ENCODE results near the gene AQP5. TPM values are rescaled to one million over a fixed set of nuclear protein-coding genes. Genes with fewer than 3 reads are reported as not detected.

AQP5 gene
- total RNA-seq, 2 donors from 2014 or later: not detected

- Mint-ChIP-seq H3K9me3 (no peaks in the 10 kb centered on the region), H3K27ac (no peak overlapping the region), H3K36me3 (no peaks in the 10 kb centered on the region), H3K4me1 (ENCODE audit: low read depth in 2 of 2) (no peaks in the 10 kb centered on the region), H3K4me3 (no peak overlapping the region), H3K27me3 (peaks cover 0 to 15% of the 10 kb centered on the region in 2 donors)
- ATAC-seq: no peak
- no peak for DNase-seq (ENCODE audit: low spot score)
Observed at GRCh38 chr12:49923880-49924556, 37.7 kb upstream of the AQP5 start.

DNA sequence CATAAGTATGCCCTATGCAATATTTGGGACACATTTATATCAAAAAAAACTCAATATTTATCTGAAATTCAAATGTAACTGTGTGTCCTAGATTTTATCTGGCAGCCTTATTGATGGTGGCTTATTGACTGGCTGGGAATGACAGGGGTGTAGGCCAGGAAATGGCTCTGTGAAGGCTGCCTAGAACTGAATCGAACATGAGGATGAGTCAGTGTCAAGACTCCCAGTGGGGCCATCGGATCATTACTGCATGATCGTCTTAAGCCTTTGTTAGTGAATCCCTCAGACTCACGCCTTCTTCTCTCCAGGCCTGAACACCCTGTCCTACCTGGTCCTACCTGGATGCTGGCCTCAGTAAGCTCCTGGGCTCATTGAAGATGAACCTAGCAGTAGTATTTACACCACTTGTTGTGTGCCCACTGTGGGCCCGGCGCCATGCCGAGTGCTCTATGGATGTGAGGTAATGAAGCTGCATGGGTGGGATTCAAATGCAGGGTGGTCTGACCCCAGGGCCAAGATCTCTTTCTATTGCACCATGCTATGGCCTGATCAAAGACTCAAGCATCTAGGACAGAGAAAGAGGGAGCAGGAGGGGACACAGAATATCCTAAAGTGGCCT lies 36.9 kb upstream of the AQP5 start:
- ATAC-seq: no peak
- Mint-ChIP-seq H3K27ac (no peak overlapping the region), H3K9me3 (no peaks in the 10 kb centered on the region), H3K36me3 (no peaks in the 10 kb centered on the region), H3K27me3 (peaks cover 3 to 22% of the 10 kb centered on the region in 2 donors), H3K4me1 (ENCODE audit: low read depth in 2 of 2) (no peaks in the 10 kb centered on the region), H3K4me3 (no peak overlapping the region)
- DNase-seq (ENCODE audit: low spot score): no peak

DNA sequence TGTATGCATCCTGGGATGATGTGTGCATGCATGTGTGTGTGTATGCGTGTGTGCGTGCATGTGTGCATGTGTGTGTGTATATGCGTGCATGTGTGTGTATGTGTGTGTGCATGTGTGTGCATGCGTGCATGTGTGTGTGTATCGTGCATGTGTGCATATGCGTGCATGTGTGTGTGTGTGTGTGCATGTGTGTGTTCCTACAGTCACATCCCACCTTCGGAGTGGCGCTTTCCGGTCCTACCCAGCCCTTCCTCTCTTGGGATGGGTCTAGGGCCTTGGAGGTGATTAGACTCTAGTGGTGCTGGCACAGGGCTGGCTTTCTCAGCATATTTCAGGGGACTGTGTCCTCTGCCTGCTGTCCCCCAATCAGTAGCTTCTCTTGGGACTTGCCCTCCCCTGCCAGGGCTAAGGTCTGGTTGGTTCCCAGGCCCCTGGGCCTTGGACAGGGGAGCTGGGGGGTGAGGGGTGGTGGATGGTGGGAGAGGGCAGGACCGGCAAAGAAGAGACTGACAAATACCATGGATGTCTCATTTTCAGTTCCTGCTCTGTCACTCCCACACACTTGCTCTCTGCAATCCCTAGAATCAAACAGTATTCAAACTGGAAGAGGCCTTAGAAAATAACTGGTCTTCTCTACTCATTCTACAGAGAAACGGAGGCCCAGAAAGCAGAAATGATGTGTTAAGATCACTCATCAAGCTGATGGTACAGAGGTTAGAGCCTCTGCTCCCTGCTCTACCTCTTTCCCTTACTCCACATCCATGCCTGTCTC lies 36.1 kb upstream of the AQP5 start:
- H3K36me3 Mint-ChIP-seq: no peaks in the 10 kb centered on the region
- peaks cover 5 to 26% of the 10 kb centered on the region in 2 donors for H3K27me3 Mint-ChIP-seq
- ATAC-seq (peak in 1 of 2 donors; percentile 11), DNase-seq (ENCODE audit: low spot score) (no peak)
- H3K4me3 Mint-ChIP-seq: no peak overlapping the region
- no peaks in the 10 kb centered on the region for H3K9me3 Mint-ChIP-seq
- no peaks in the 10 kb centered on the region for H3K4me1 Mint-ChIP-seq (ENCODE audit: low read depth in 2 of 2)
- H3K27ac Mint-ChIP-seq: no peak overlapping the region

DNA sequence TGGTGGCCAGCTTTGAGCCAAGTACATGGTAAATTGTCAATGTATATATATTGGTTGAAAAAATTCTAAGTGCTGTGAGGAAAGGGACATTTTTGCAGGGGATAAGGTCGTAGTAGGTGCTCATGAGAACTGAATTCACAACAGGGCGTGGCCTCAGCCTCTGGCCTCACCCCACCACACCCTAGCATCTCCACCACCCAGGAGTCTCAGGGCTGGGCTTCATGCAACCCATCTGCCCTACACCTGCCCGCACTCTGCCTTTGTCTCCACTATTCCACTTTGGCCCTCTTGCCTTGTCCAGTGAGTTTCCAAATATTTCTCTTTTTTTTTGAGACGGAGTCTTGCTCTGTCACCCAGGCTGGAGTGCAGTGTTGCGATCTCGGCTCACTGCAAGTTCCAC lies 33.2 kb upstream of the AQP5 start:
- H3K27ac Mint-ChIP-seq: no peak overlapping the region
- no peaks in the 10 kb centered on the region for H3K4me1 Mint-ChIP-seq (ENCODE audit: low read depth in 2 of 2)
- H3K27me3 Mint-ChIP-seq: peaks cover 5 to 10% of the 10 kb centered on the region in 2 donors
- H3K4me3 Mint-ChIP-seq: no peak overlapping the region
- H3K9me3 Mint-ChIP-seq: no peaks in the 10 kb centered on the region
- no peaks in the 10 kb centered on the region for H3K36me3 Mint-ChIP-seq
- ATAC-seq: no peak
- no peak for DNase-seq (ENCODE audit: low spot score)

- Mint-ChIP-seq H3K27me3 (peaks cover 7 to 14% of the 10 kb centered on the region in 2 donors), H3K27ac (no peak overlapping the region), H3K9me3 (no peaks in the 10 kb centered on the region), H3K36me3 (no peaks in the 10 kb centered on the region), H3K4me3 (no peak overlapping the region), H3K4me1 (ENCODE audit: low read depth in 2 of 2) (no peaks in the 10 kb centered on the region)
- ATAC-seq: no peak
- no peak for DNase-seq (ENCODE audit: low spot score)
Observed at GRCh38 chr12:49929581-49929980, 32.1 kb upstream of the AQP5 start.

GRCh38 chr12:49930515-49931288 lies 31.0 kb upstream of the AQP5 start:
- no peaks in the 10 kb centered on the region for H3K4me1 Mint-ChIP-seq (ENCODE audit: low read depth in 2 of 2)
- ATAC-seq: no peak

DNA sequence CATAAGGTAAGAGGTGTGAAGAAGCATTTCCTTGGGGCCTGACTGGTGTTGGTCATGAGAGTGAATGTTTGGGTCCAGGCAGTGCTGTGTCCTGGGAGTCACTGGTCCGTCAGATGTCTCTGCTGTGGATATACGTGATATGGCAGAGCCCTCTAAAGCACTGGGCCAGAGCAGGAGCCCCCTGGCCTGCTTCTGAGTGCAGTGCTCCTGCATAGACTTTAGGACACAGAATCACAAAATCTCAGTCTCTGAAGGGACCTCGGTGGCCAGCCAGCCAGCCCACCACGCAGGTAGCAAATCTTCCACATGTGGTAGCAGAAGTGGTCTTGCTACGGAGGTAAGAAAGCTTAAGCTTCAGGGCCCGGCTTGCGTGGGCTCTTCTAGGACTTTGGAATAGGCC lies 29.6 kb upstream of the AQP5 start:
- no peak for DNase-seq (ENCODE audit: low spot score)
- no peak overlapping the region for H3K4me3 Mint-ChIP-seq
- no peaks in the 10 kb centered on the region for H3K36me3 Mint-ChIP-seq
- no peak overlapping the region for H3K27ac Mint-ChIP-seq
- ATAC-seq: no peak
- H3K4me1 Mint-ChIP-seq (ENCODE audit: low read depth in 2 of 2): no peaks in the 10 kb centered on the region
- H3K9me3 Mint-ChIP-seq: no peaks in the 10 kb centered on the region
- H3K27me3 Mint-ChIP-seq: peaks cover 12 to 29% of the 10 kb centered on the region in 2 donors

More at GRCh38 chr12:49930515-49931288, 31.0 kb upstream of the AQP5 start:
- Mint-ChIP-seq H3K36me3 (no peaks in the 10 kb centered on the region), H3K27me3 (peaks cover 11 to 25% of the 10 kb centered on the region in 2 donors), H3K9me3 (no peaks in the 10 kb centered on the region), H3K4me3 (no peak overlapping the region), H3K27ac (no peak overlapping the region)
- DNase-seq (ENCODE audit: low spot score): no peak

- peaks cover 12 to 29% of the 10 kb centered on the region in 2 donors for H3K27me3 Mint-ChIP-seq
- DNase-seq (ENCODE audit: low spot score) (no peak), ATAC-seq (no peak)
- H3K4me3 Mint-ChIP-seq: no peak overlapping the region
- H3K9me3 Mint-ChIP-seq: no peaks in the 10 kb centered on the region
- no peaks in the 10 kb centered on the region for H3K4me1 Mint-ChIP-seq (ENCODE audit: low read depth in 2 of 2)
- no peak overlapping the region for H3K27ac Mint-ChIP-seq
- no peaks in the 10 kb centered on the region for H3K36me3 Mint-ChIP-seq
Observed at GRCh38 chr12:49932533-49933130, 29.0 kb upstream of the AQP5 start.

DNA sequence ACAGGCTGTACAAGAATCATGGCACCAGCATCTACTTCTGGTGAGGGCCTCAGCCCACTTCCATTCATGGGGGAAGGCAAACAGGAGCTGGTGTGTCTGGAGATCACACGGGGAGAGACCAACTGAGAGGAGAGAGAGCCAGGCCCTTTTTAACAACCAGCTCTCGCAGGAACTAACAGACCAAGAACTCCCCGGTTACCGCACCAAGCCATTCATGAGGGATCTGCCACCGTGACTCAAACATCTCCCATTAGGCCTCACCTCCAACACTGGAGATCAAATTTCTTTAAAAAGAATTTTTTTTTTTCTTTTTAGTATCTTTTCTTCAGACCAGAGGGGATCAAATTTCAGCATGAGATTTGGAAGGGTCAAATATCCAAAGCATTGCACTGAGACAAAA lies 27.9 kb upstream of the AQP5 start:
- no peak for DNase-seq (ENCODE audit: low spot score)
- no peaks in the 10 kb centered on the region for H3K4me1 Mint-ChIP-seq (ENCODE audit: low read depth in 2 of 2)
- no peaks in the 10 kb centered on the region for H3K9me3 Mint-ChIP-seq
- H3K36me3 Mint-ChIP-seq: no peaks in the 10 kb centered on the region
- H3K27me3 Mint-ChIP-seq: peaks cover 12 to 29% of the 10 kb centered on the region in 2 donors
- H3K4me3 Mint-ChIP-seq: no peak overlapping the region
- no peak overlapping the region for H3K27ac Mint-ChIP-seq
- no peak for ATAC-seq

DNA sequence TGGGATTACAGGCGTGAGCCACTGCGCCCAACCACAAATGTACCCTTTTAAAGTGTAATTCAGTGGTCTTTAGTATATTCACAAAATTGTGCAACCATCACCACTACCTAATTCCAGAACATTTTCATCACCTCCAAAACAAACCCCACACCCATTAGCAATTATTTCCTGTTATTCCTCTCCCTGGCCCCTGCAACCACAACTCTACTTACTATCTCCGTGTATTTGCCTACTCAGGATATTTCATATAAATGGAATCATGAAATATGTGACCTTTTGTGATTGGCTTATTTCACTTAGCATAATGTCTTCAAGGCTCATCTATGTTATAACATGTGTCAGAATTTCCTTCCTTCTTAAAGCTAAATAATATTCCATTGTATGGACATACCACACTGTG lies 27.2 kb upstream of the AQP5 start:
- ATAC-seq (no peak), DNase-seq (ENCODE audit: low spot score) (no peak)
- Mint-ChIP-seq H3K4me3 (no peak overlapping the region), H3K4me1 (ENCODE audit: low read depth in 2 of 2) (no peaks in the 10 kb centered on the region), H3K9me3 (no peaks in the 10 kb centered on the region), H3K27me3 (peaks cover 10 to 24% of the 10 kb centered on the region in 2 donors), H3K36me3 (no peaks in the 10 kb centered on the region), H3K27ac (no peak overlapping the region)

- no peak for ATAC-seq
- no peak overlapping the region for H3K27ac Mint-ChIP-seq
- H3K27me3 Mint-ChIP-seq: peaks cover 8 to 18% of the 10 kb centered on the region in 2 donors
- no peaks in the 10 kb centered on the region for H3K36me3 Mint-ChIP-seq
- H3K4me3 Mint-ChIP-seq: no peak overlapping the region
- DNase-seq (ENCODE audit: low spot score): no peak
- no peaks in the 10 kb centered on the region for H3K4me1 Mint-ChIP-seq (ENCODE audit: low read depth in 2 of 2)
- H3K9me3 Mint-ChIP-seq: no peaks in the 10 kb centered on the region
Observed at GRCh38 chr12:49936925-49937324, 24.7 kb upstream of the AQP5 start.

DNA sequence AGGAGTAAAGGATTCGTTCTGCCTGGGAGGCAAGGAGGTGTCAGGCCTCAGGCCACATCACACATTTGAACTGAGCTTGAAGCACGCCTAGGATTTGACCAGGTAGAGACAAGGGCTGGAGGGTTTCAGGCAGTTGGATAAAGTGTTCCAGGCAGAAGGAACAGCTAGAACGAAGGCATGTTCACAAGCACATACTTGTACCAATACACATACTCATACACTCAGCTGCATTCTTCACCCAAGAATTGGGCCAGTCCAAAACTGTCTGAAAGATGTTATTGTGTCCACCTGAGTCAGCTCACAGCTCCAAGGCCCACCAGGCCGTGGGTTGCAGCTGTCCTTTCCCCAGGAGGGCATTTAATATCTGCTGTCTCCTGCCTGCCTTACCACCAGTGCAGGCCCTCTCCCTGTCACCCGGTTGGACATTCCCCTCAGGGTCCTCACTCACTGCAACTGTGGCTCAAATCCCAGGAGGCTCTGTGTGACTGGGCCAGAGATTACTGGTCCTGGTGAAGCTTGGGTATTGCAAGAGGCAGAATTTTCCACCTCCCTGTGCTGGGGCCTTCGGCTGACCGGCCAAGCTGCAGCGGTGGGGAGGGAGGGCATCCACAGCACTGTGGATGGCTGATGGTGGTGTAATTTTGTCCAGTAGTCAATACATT lies 23.9 kb upstream of the AQP5 start:
- Mint-ChIP-seq H3K27me3 (peaks cover 8 to 18% of the 10 kb centered on the region in 2 donors), H3K27ac (no peak overlapping the region), H3K4me1 (ENCODE audit: low read depth in 2 of 2) (no peaks in the 10 kb centered on the region), H3K4me3 (no peak overlapping the region), H3K9me3 (no peaks in the 10 kb centered on the region), H3K36me3 (no peaks in the 10 kb centered on the region)
- ATAC-seq (no peak), DNase-seq (ENCODE audit: low spot score) (no peak)

- H3K27ac Mint-ChIP-seq: no peak overlapping the region
- no peak overlapping the region for H3K4me3 Mint-ChIP-seq
- no peaks in the 10 kb centered on the region for H3K36me3 Mint-ChIP-seq
- DNase-seq (ENCODE audit: low spot score) (no peak), ATAC-seq (no peak)
- no peaks in the 10 kb centered on the region for H3K9me3 Mint-ChIP-seq
- peaks cover 8 to 17% of the 10 kb centered on the region in 2 donors for H3K27me3 Mint-ChIP-seq
- peaks cover 0 to under 1% of the 10 kb centered on the region in 2 donors for H3K4me1 Mint-ChIP-seq (ENCODE audit: low read depth in 2 of 2)
Observed at GRCh38 chr12:49939307-49939706, 22.4 kb upstream of the AQP5 start.

All from natural killer cell treated with Interleukin-12 subunit alpha and Interleukin-12 subunit beta and Interleukin-15 and Interleukin-18, amount 100 ng/mL, for 72 hours (primary cell).